ENCODE data around the gene ZBTB20. TPM values are rescaled to one million over a fixed set of nuclear protein-coding genes. Genes with fewer than 3 reads are reported as not detected.

The ZBTB20 gene
- total and polyA plus RNA-seq, 2 of the 4 experiments (the other 2 are of a cell fraction) = 0.75 to 14.7 TPM

DNA sequence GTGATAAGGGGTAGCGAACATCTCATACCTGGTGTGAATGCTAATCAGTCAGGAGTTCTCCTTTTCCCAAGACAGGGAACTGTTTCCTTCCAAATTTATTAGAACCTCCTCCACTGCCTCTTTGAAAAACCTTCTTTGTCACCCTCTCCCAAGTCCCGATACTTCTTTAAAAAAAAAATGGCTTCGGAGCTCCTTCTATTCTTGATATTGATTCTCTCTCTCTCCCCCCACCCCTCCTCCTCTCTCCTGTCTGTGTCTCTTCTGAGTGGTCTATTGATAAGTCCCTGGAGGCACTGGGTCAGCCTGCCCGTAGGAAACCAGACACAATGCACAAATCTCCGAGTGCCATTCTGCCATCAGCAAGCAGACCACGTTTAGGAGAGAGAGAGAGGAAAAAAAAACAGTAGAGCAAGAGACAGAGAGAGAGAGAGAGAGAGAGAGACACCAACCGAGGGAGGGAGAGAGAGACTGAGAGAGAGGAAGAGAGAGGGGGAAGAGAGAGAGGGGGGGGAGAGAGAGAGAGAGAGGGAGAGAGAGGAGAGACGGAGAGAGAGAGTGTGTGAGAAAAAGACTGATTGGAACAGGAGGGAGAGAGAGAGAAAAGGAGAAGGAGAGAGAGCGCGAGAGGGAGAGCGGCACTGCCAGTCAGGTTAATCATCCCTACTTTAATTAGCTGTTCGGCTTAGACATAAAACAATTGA is 692.4 kb downstream of the ZBTB20 start:
- no peak overlapping the region for H2BK5ac ChIP-seq (ENCODE audit: low read depth, low read length, poor library complexity, severe bottlenecking)
- peaks cover 6% of the 10 kb centered on the region for H3K4me1 ChIP-seq (ENCODE audit: control insufficient read depth, insufficient read depth, low read length)
- ChIA-PET POLR2A (ENCODE audit: unreplicated experiment) (interaction anchor here (0.6 kb wide), 2 partner anchors 12 to 79 kb away, joined by 3 to 11 read pairs; no protein-coding TSS in a partner anchor), CTCF (interaction anchor here (0.7 to 0.8 kb wide), 2 partner anchors 10 to 627 kb away, joined by 4 to 6 read pairs; no protein-coding TSS in a partner anchor)
- H3K36me3 ChIP-seq (ENCODE audit: control insufficient read depth, insufficient read depth, low read length) = no peaks in the 10 kb centered on the region
- H3K9me1 ChIP-seq (ENCODE audit: insufficient read depth, low read length) = no peaks in the 10 kb centered on the region
- in situ Hi-C loops (cut with MboI; ENCODE audit: low sequenced_read_pairs) (no loop called here), intact Hi-C loops (cut with micrococcal nuclease) (no loop called here), dilution Hi-C loops (cut with HindIII; ENCODE audit: low sequenced_read_pairs, unreplicated experiment) (no loop called here)
- H3K23ac ChIP-seq (ENCODE audit: low read depth, low read length) = peak overlapping the region; percentile 44
- H3K9ac ChIP-seq (ENCODE audit: low read depth, low read length) = no peak overlapping the region
- H4K8ac ChIP-seq (ENCODE audit: low read depth in 2 of 2, low read length in 2 of 2) = no peak overlapping the region
- no peak overlapping the region; the same call in 1 of the 2 replicates for H3K56ac ChIP-seq (ENCODE audit: extremely low read depth, insufficient read depth, low read length)
- DNase-seq (no peak), ATAC-seq (ENCODE audit: low read depth) (no peak)
- H3K4me3 ChIP-seq (ENCODE audit: insufficient read depth, low read depth, low read length) = peak overlapping the region; percentile 35
- H2BK120ac ChIP-seq (ENCODE audit: low read depth, low read length) = peak overlapping the region; percentile 9; the same call in 1 of the 2 replicates
- no TSS peak for BruUV-seq (replicated peaks)
- H3K14ac ChIP-seq (replicated peaks; ENCODE audit: low read depth, low read length) = no peak overlapping the region
- no peak overlapping the region for H2AK5ac ChIP-seq (ENCODE audit: low read depth, low read length)
- H3K79me1 ChIP-seq (ENCODE audit: low read depth in 1 of 2, low read length in 2 of 2) = peaks cover 7 to 28% of the 10 kb centered on the region in 2 experiments; a peak in 3 of 4 replicates
- no peak overlapping the region for H2AK9ac ChIP-seq (replicated peaks; ENCODE audit: low read depth, low read length, poor library complexity)
- H2BK15ac ChIP-seq (ENCODE audit: low read depth, low read length) = no peak overlapping the region
- H3K9me3 ChIP-seq (ENCODE audit: control insufficient read depth, insufficient read depth, low read length) = no peaks in the 10 kb centered on the region
- no CpG with 5 or more reads among the region's 12 CpGs for WGBS, 2 experiments (ENCODE audit: extremely low coverage in 2 of 2, insufficient read length in 1 of 2)
- H3K27me3 ChIP-seq (ENCODE audit: control insufficient read depth, insufficient read depth, low read length) = no peaks in the 10 kb centered on the region
- 0 out of 2 replicates have a peak overlapping the region, but pooled peaks have one; percentile 15 for H3K4ac ChIP-seq (ENCODE audit: low read depth, low read length)
- H4K5ac ChIP-seq (ENCODE audit: low read depth, low read length) = no peak overlapping the region
- H3K18ac ChIP-seq (ENCODE audit: low read depth, low read length) = no peak overlapping the region; the same call in 1 of the 2 replicates
- H4K20me1 ChIP-seq (ENCODE audit: insufficient read depth, low read length) = no peaks in the 10 kb centered on the region
- H2AFZ ChIP-seq (replicated peaks; ENCODE audit: low read length, poor library complexity) = peak overlapping the region; percentile 58
- no peak overlapping the region for H4K91ac ChIP-seq (ENCODE audit: insufficient read depth, low read depth, low read length)
- H3K27ac ChIP-seq (ENCODE audit: insufficient read depth, low read length) = no peak overlapping the region
- peak overlapping the region; percentile 96 for H3K4me2 ChIP-seq (ENCODE audit: low read depth, low read length)
- TF ChIP-seq BHLHE40 (IDR thresholded peaks at IDR 0.05; ENCODE audit: low read depth, low read length) (no peak), FOS (IDR thresholded peaks at IDR 0.05; ENCODE audit: low read depth, low read length) (no peak), ELK1 (IDR thresholded peaks at IDR 0.05; ENCODE audit: borderline replicate concordance, low read depth, low read length) (no peak), MAFK (IDR thresholded peaks at IDR 0.05; ENCODE audit: low read depth, low read length) (no peak), CEBPB (IDR thresholded peaks at IDR 0.05; ENCODE audit: low read depth, low read length) (no peak), NFE2L2 (IDR thresholded peaks at IDR 0.05; ENCODE audit: low read depth, low read length) (no peak), POLR2A (IDR thresholded peaks at IDR 0.05; ENCODE audit: low read depth, low read length) (no peak)
- TF ChIP-seq, protein P1, sequence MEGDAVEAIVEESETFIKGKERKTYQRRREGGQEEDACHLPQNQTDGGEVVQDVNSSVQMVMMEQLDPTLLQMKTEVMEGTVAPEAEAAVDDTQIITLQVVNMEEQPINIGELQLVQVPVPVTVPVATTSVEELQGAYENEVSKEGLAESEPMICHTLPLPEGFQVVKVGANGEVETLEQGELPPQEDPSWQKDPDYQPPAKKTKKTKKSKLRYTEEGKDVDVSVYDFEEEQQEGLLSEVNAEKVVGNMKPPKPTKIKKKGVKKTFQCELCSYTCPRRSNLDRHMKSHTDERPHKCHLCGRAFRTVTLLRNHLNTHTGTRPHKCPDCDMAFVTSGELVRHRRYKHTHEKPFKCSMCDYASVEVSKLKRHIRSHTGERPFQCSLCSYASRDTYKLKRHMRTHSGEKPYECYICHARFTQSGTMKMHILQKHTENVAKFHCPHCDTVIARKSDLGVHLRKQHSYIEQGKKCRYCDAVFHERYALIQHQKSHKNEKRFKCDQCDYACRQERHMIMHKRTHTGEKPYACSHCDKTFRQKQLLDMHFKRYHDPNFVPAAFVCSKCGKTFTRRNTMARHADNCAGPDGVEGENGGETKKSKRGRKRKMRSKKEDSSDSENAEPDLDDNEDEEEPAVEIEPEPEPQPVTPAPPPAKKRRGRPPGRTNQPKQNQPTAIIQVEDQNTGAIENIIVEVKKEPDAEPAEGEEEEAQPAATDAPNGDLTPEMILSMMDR (conservative IDR thresholded peaks at IDR 0.05; ENCODE audit: low read depth, low read length) = no peak
- H2BK20ac ChIP-seq (ENCODE audit: low read depth, low read length) = no peak overlapping the region

All from IMR-90 (cell line).